BJ (cell line): ENCODE measurements around the gene PRPF19. TPM values are rescaled to one million over a fixed set of nuclear protein-coding genes. Genes with fewer than 3 reads are reported as not detected.

ENCODE experiments used
- CTCF ChIA-PET: fragments of 350-600 bp; formaldehyde crosslinking; extraction: SDS; loops from one replicate; lab custom pipeline; 2021; ENCODE audit warnings: antibody characterized with exemption, inconsistent platforms; lab: Yijun Ruan, JAX
- POLR2A ChIA-PET: fragments of 300-600 bp; sonication (Branson Sonifier 250); formaldehyde crosslinking; extraction: SDS; loops from one replicate; lab custom pipeline; 2021; ENCODE audit warnings: antibody characterized with exemption; lab: Charles Lee
- DNase-seq: peaks from one replicate; pipeline ENCODE4 v3.0.0-alpha.2; 2011; ENCODE audit warnings: low read depth
- H3K27me3 ChIP-seq: 2 replicates; pipeline ENCODE4 v1.6.0; 2011; ENCODE audit warnings: low read length; ENCODE audit not compliant: control insufficient read depth, insufficient read depth
- H3K36me3 ChIP-seq: 2 replicates; pipeline ENCODE4 v1.5.1; 2011; ENCODE audit warnings: low read length; ENCODE audit not compliant: control insufficient read depth, insufficient read depth
- H3K4me3 ChIP-seq: 2 replicates; pipeline ENCODE4 v1.5.1; 2011; ENCODE audit warnings: low read depth, mild to moderate bottlenecking, control low read depth, low read length
- polyA plus RNA-seq: library from polyadenylated mRNA; depleted of rRNA; stranded (reverse); fragments of >200 nt; gene quantifications from 2 replicates; pipeline ENCODE4 v1.2.3, GENCODE V29; 2011; rRNA removed
- TF ChIP-seq, protein P1 (sequence below): IDR thresholded peaks from 2 replicates; pipeline ENCODE4 v1.5.1; 2011; ENCODE audit warnings: low read depth, mild to moderate bottlenecking, control low read depth, inconsistent platforms, low read length, moderate library complexity; ENCODE audit not compliant: insufficient read depth

PRPF19 gene
- polyA plus RNA-seq, 1 experiment, result 48.6 TPM

DNA sequence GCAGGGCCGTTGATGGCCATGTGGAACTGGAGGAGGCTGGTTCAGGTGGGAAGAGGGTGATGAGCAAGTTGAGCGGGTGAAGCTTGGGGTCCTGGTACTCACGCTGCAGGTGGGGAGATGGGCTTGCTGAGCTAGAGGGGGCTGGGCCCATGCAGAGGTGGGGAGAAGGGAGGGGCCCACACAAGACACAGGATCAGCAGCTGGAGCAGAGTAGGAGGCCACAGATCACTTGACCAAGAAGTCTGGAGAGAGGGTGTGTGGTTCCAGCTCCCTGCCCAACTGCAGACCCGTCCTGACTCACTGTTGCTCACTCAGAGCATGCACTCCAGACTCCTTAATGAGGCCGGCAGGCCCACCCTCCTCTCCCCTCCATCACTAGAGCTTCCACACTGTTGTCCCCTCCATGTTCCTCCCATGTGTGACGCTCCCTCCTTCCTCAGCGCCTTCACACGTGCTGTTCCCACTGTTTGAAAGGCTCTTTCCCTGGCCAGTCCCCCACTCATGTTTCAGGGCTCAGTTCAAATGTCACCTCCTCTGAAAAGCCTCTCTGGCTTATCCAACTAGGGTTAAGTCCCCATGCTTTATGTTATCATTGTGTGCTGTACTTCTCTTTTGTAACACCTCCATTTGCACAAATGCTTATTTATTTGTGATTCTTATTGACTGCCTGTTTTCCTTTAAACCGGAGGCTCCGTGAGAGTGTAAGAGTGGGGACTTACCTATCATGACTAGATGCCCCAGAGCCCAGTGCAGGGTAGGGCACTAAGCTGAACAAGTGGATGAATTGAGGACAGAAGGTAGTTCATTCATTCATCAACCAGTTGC, 62.1 kb downstream of the PRPF19 start:
- H3K36me3 ChIP-seq, result peaks cover 6% of the 10 kb centered on the region
- peak overlapping the region; percentile 16; the same call in 1 of the 2 replicates for H3K4me3 ChIP-seq
- H3K27me3 ChIP-seq, result no peaks in the 10 kb centered on the region
- CTCF ChIA-PET, result interaction anchor here (1.1 to 29.2 kb wide), 3 partner anchors 13 to 49 kb away, joined by 3 to 716 read pairs (median 4); partner anchors contain the start of gene PRPF19
- TF ChIP-seq, protein P1, sequence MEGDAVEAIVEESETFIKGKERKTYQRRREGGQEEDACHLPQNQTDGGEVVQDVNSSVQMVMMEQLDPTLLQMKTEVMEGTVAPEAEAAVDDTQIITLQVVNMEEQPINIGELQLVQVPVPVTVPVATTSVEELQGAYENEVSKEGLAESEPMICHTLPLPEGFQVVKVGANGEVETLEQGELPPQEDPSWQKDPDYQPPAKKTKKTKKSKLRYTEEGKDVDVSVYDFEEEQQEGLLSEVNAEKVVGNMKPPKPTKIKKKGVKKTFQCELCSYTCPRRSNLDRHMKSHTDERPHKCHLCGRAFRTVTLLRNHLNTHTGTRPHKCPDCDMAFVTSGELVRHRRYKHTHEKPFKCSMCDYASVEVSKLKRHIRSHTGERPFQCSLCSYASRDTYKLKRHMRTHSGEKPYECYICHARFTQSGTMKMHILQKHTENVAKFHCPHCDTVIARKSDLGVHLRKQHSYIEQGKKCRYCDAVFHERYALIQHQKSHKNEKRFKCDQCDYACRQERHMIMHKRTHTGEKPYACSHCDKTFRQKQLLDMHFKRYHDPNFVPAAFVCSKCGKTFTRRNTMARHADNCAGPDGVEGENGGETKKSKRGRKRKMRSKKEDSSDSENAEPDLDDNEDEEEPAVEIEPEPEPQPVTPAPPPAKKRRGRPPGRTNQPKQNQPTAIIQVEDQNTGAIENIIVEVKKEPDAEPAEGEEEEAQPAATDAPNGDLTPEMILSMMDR, result no peak
- no peak for DNase-seq
- POLR2A ChIA-PET, result no interaction called here

DNA sequence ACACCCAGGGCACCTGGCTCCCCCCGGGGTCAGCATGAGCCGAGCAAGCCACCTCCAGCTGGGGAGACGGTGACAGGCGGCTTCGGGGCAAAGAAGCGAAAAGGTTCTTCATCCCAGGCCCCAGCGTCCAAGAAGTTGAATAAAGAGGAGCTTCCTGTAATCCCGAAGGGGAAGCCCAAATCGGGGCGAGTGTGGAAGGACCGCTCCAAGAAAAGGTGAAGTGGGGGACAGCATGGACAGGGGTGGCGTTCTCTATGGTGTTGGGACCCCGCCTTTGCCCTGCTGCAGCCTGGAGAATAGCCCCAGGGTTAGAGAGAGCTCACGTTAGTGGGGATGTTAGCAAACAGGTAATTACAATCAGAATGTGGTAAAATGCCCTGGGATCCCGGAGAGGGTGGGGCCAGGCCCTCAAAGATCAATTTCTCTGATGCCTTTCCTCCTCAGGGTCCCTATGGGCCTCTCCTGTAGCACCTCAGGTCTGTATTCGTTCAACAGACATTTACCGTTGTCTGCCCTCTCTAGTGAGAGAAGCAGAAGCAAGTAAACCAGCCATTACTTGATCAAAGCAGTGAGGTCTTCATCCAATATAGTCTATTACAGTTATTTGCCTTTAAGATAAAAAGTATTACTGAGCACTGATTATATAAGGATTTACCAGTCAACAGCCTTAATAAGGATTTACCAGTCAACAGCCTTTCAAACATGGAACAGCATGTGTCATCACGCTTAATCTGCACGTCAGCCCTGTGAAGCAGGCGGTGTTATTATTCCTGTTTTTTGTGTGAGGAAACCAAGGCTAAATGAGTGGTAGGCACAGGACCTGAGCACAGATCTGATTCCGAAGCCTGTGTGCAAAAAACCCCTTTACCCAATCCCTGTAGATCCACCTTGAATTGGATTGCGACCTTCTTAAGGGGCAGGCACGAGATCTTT, 63.5 kb downstream of the PRPF19 start:
- POLR2A ChIA-PET, result no interaction called here
- TF ChIP-seq, protein P1, result no peak
- peaks cover 2% of the 10 kb centered on the region; the same call in 1 of the 2 replicates for H3K36me3 ChIP-seq
- no peak for DNase-seq
- CTCF ChIA-PET, result interaction anchor here (0.8 to 29.2 kb wide), 3 partner anchors 12 to 51 kb away, joined by 3 to 716 read pairs (median 3); partner anchors contain the start of gene PRPF19
- peak overlapping the region; percentile 94 for H3K4me3 ChIP-seq
- no peaks in the 10 kb centered on the region for H3K27me3 ChIP-seq

DNA sequence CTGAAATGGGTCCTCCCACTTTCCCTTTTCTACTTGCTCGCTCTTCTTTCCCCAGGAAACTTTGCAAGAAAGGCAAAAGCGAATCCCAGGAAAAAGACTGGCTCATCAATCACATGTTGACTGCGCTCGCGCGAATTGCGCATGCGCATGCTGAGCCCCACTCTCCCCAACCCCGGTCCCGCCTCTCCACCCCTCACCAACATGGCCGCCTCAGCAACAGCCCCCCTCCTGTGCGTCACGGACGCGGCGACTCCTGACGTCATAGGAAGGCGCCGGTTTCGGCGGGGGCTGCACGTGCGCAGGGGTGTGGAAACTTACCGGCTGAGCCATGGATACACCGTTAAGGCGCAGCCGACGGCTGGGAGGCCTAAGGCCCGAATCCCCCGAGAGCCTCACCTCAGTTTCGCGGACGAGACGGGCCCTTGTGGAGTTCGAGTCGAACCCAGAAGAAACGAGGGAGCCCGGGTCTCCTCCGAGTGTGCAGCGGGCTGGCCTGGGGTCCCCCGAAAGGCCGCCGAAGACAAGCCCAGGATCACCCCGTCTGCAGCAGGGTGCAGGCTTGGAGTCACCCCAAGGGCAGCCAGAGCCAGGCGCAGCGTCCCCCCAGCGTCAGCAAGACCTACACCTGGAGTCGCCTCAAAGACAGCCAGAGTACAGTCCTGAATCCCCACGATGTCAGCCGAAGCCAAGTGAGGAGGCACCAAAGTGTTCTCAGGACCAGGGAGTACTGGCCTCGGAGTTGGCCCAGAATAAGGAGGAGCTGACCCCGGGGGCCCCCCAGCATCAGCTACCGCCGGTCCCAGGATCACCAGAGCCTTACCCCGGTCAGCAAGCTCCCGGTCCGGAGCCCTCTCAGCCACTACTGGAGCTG, 64.4 kb downstream of the PRPF19 start, which contains the start of gene CCDC86:
Gene CCDC86, plus strand, starts transcription at position 317 of the 871 bp plus-strand sequence. Its CDS starts 12 bp downstream, at position 329.
- Histone ChIP-seq H3K27me3 (peaks cover 6% of the 10 kb centered on the region; the same call in 1 of the 2 replicates), H3K36me3 (peaks cover 2% of the 10 kb centered on the region; the same call in 1 of the 2 replicates), H3K4me3 (peak within 1 kb of the TSS; percentile 94)
- POLR2A ChIA-PET, result no interaction called here
- TF ChIP-seq, protein P1, result no peak
- peak; percentile 62 for DNase-seq
- CTCF ChIA-PET, result interaction anchor here (0.8 to 29.2 kb wide), 3 partner anchors 11 to 52 kb away, joined by 3 to 716 read pairs (median 23); partner anchors contain the start of gene PRPF19

Other genes starting within 250 kb of the PRPF19 start
- gene MS4A8, start 207.0 kb downstream of the PRPF19 start, polyA plus RNA-seq, result not detected in 2 replicates
- not detected in 2 replicates for gene MS4A18, start 181.9 kb downstream of the PRPF19 start, polyA plus RNA-seq
- not detected in 2 replicates for gene MS4A15, start 149.7 kb downstream of the PRPF19 start, polyA plus RNA-seq
- gene MS4A10, start 121.3 kb downstream of the PRPF19 start, polyA plus RNA-seq, result not detected in 2 replicates
- gene CCDC86, start 64.5 kb downstream of the PRPF19 start, polyA plus RNA-seq, result 12.5 and 21.2 TPM in 2 replicates
- gene PTGDR2, start 50.6 kb downstream of the PRPF19 start, polyA plus RNA-seq, result 0.02 TPM in 2 replicates
- 0.36 and 0.67 TPM in 2 replicates for gene ZP1, start 39.0 kb downstream of the PRPF19 start, polyA plus RNA-seq
- 46.8 and 70.0 TPM in 2 replicates for gene TMEM109, start 7.6 kb upstream of the PRPF19 start, polyA plus RNA-seq
- gene TMEM132A, start 17.9 kb upstream of the PRPF19 start, polyA plus RNA-seq, result 12.1 and 17.9 TPM in 2 replicates
- gene SLC15A3, start 45.6 kb upstream of the PRPF19 start, polyA plus RNA-seq, result 7.8 and 14.1 TPM in 2 replicates
- gene CD6, start 65.1 kb upstream of the PRPF19 start, polyA plus RNA-seq, result not detected in 2 replicates
- gene CD5, start 195.9 kb upstream of the PRPF19 start, polyA plus RNA-seq, result not detected in 2 replicates